NB4 (cell line): Measurements from ENCODE around the gene TMEM196.

Experiments used
- CTCF ChIP-seq: IDR thresholded peaks from one replicate; pipeline ENCODE4 v1.5.1; 2012; ENCODE audit warnings: low read depth, low read length
- POLR2A ChIP-seq: IDR thresholded peaks from 2 replicates; pipeline ENCODE4 v1.6.1; 2011; ENCODE audit warnings: mild to moderate bottlenecking; ENCODE audit not compliant: insufficient read length; ENCODE audit errors: extremely low read depth

GRCh38 chr7:19772306-19772705, 1.1 kb downstream of the TMEM196 start:
- TF ChIP-seq CTCF: no peak
- TF ChIP-seq POLR2A: no peak
